Measurements from ENCODE around the gene CD320. TPM values are rescaled to one million over a fixed set of nuclear protein-coding genes. Genes with fewer than 3 reads are reported as not detected.
"Not testable (repeated sequence)": the region's sequence is repeated elsewhere in the genome, so short reads cannot be mapped to it uniquely, and the experiment has no call there.

CD320 gene
- total and polyA plus RNA-seq, 8 donors = 30.4 to 58.3 (median 34.5) TPM

GRCh38 chr19:8352134-8352827 lies 44.1 kb upstream of the CD320 start:
- Histone ChIP-seq H3K36me3 (no peaks in the 10 kb centered on the region), H3K9me3 (no peaks in the 10 kb centered on the region), H3K4me1 (peaks cover 6 to 52% of the 10 kb centered on the region in 2 donors), H3K4me3 (no peak overlapping the region), H3K27me3 (peaks cover 0 to 10% of the 10 kb centered on the region in 2 donors), H3K27ac (no peak overlapping the region)
- DNase-seq = no peak
- ATAC-seq = peak; percentile 23
- intact Hi-C loops (cut with DNase I) = loop anchor here in 1 of 2 donors (5.0 kb wide), 1 partner anchor 50 kb away; no protein-coding TSS in a partner anchor
- no peak for TF ChIP-seq CTCF (IDR thresholded peaks at IDR 0.05)

- ATAC-seq, H3K9me3 ChIP-seq, DNase-seq, H3K4me3 ChIP-seq, H3K27ac ChIP-seq, H3K36me3 ChIP-seq: not testable (repeated sequence)
- peaks cover 0 to 32% of the 10 kb centered on the region in 2 donors for H3K4me1 ChIP-seq
- H3K27me3 ChIP-seq = peaks cover 0 to 17% of the 10 kb centered on the region in 2 donors
- intact Hi-C loops (cut with DNase I) = loop anchor here in 1 of 2 donors (5.0 kb wide), 1 partner anchor 52 kb away; no protein-coding TSS in a partner anchor
These were observed 41.6 kb upstream of the CD320 start for GRCh38 chr19:8349629-8350372.

GRCh38 chr19:8343483-8343844 lies 35.3 kb upstream of the CD320 start:
- no peak for ATAC-seq
- peak in 1 of 2 donors; percentile 1 for TF ChIP-seq CTCF (IDR thresholded peaks at IDR 0.05)
- H3K4me3 ChIP-seq = peak overlapping the region in 1 of 2 donors; percentile 57
- no peaks in the 10 kb centered on the region for H3K9me3 ChIP-seq
- intact Hi-C loops (cut with DNase I) = no loop called here
- H3K36me3 ChIP-seq = no peaks in the 10 kb centered on the region
- H3K4me1 ChIP-seq = peaks cover 0 to 28% of the 10 kb centered on the region in 2 donors
- H3K27me3 ChIP-seq = peaks cover 0 to 55% of the 10 kb centered on the region in 2 donors
- no peak for DNase-seq
- H3K27ac ChIP-seq = peak overlapping the region in 1 of 2 donors; percentile 94

GRCh38 chr19:8342684-8343482 lies 34.7 kb upstream of the CD320 start, which contains the start of gene KANK3:
KANK3 (minus strand) TSS chr19:8343262; CDS start chr19:8337828, 5,434 bp downstream.
- intact Hi-C loops (cut with DNase I) = no loop called here
- H3K4me3 ChIP-seq = peak within 1 kb of the TSS; percentile 57 to 59
- H3K4me1 ChIP-seq = peaks cover 0 to 30% of the 10 kb centered on the region in 2 donors
- H3K27ac ChIP-seq = peak within 1 kb of the TSS; percentile 81 to 94
- peaks cover 0 to 61% of the 10 kb centered on the region in 2 donors for H3K27me3 ChIP-seq
- TF ChIP-seq CTCF (IDR thresholded peaks at IDR 0.05) = peak in 1 of 2 donors; percentile 19
- no peaks in the 10 kb centered on the region for H3K9me3 ChIP-seq
- ATAC-seq (peak; percentile 100), DNase-seq (peak; percentile 72 to 97 (median 95))
- H3K36me3 ChIP-seq = no peaks in the 10 kb centered on the region

- Histone ChIP-seq H3K27ac (peak overlapping the region; percentile 81 to 94), H3K9me3 (no peaks in the 10 kb centered on the region), H3K36me3 (no peaks in the 10 kb centered on the region), H3K4me3 (peak overlapping the region; percentile 5 to 57), H3K4me1 (peaks cover 0 to 36% of the 10 kb centered on the region in 2 donors), H3K27me3 (peaks cover 0 to 67% of the 10 kb centered on the region in 2 donors)
- ATAC-seq (no peak), DNase-seq (no peak)
- intact Hi-C loops (cut with DNase I) = no loop called here
- no peak for TF ChIP-seq CTCF (IDR thresholded peaks at IDR 0.05)
These were observed 34.1 kb upstream of the CD320 start for GRCh38 chr19:8342316-8342683.

GRCh38 chr19:8341504-8341903 lies 33.3 kb upstream of the CD320 start:
- H3K9me3 ChIP-seq; DNase-seq; H3K36me3 ChIP-seq; ATAC-seq; intact Hi-C loops (cut with DNase I): not testable (repeated sequence)
- peak overlapping the region in 1 of 2 donors; percentile 94 for H3K27ac ChIP-seq
- H3K4me1 ChIP-seq = peaks cover 0 to 37% of the 10 kb centered on the region in 2 donors
- H3K4me3 ChIP-seq = peak overlapping the region in 1 of 2 donors; percentile 57
- H3K27me3 ChIP-seq = peaks cover 0 to 75% of the 10 kb centered on the region in 2 donors

Data from left lung (tissue), 10 donors.